Ramos (cell line): ENCODE results near the gene CD160.
"Not testable (repeated sequence)": the region's sequence is repeated elsewhere in the genome, so short reads cannot be mapped to it uniquely, and the experiment has no call there.

Experiments used
- in situ Hi-C: fragments of 300-500 bp; cut with MboI; formaldehyde crosslinking; loops from one replicate; pipeline ENCODE4 v1.14.3; 2022; ENCODE audit warnings: low sequenced_read_pairs; ENCODE audit not compliant: unreplicated experiment

The CD160 gene, protein sequence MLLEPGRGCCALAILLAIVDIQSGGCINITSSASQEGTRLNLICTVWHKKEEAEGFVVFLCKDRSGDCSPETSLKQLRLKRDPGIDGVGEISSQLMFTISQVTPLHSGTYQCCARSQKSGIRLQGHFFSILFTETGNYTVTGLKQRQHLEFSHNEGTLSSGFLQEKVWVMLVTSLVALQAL

DNA sequence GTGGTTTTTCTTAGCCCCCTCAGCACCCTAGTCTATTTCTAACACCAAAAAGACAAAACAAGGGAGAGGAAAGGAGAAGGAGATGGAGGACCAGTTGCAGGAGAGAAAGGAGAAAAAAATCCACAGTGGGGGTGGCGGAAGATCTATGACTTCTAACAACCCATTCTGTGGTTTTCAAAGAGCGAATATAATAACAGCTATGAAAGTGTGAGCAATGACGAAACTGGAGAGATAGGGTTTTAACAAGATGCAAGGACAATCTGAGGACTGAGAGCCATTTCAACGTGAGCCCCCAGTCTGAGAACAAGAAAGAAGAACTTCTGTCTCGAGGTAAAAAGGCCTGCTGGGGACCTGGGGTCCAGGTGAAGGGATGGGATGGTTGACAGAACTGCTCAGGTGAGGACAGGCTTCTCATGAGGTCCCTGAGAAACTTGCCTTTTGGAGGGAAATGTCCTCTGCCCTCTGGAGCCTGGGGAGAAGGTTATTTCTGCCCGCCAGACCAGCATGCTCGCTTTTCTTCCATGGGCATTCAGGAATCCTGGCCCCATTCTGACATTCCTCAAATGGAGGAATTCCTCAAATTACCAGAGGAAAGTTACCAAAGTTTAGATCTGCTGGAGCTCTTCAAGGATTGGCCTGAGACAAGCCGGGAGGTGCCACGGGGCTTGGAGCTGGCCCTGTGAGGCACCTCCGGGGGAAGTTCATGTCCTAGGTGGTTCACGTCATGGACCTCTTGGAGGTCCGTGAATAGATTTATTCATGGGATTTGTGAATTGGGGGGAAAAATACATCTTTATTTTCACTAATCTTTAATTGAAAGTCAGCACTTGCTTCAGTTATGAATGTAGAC is at the start of gene CD160:
Gene CD160 (plus strand): TSS at position 270 of the 850 bp plus-strand sequence. CDS start 8,829 bp downstream, outside the sequence.
- in situ Hi-C loops, result no loop called here

DNA sequence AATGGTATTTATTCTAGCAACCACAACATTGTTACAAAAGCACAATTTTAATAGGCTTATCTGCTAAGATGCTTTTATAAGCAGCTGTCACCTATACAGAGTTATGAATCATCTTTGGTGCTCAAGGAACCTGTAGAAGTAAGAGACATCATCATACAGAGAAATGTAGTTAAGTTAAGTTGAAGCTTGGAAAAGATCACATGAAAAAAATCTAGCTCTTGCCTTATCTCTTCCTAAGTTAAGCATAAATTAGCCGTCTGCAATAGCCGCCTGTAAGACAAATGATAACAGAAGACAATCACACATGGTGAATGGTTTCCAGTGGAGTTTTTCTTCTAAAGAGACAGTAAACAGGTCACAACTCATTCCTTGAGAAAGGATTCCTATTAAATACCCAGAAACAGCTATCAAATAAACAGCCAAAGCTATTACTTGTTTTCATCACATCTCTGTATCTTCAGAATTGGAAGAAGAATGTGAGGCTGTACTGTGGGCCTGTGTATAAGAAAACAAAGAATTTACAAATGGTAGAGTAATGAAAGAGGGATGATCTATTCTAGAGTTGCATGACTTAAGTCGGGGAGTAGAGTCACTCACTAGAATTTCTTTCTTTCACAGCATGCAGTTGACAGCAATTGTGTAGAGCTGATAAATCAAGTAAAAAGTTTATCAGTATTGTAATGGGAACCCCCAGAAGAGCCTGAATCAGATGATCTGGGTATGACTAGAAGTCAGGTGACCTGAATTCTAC is 48.1 kb upstream of the CD160 start:
- in situ Hi-C loops, result not testable (repeated sequence)

DNA sequence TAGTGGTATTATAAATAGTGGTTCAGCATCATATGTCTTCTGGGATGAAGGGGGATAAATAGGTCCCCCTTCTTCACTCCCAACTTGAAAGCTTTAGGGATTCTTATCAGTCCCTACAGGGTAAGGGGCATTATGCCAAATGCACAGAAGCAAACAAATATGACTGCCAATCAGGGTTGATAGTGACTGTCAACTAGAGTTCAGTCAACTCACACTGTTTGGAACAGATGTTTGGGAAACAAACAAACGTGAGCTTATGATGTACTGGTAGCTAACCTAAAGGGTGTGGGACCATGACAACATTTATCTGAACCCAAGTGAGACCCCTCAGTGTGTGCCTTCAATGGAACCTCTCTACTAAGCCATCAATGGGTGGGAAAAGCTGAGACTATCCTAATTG is 46.1 kb upstream of the CD160 start:
- in situ Hi-C loops, result not testable (repeated sequence)

DNA sequence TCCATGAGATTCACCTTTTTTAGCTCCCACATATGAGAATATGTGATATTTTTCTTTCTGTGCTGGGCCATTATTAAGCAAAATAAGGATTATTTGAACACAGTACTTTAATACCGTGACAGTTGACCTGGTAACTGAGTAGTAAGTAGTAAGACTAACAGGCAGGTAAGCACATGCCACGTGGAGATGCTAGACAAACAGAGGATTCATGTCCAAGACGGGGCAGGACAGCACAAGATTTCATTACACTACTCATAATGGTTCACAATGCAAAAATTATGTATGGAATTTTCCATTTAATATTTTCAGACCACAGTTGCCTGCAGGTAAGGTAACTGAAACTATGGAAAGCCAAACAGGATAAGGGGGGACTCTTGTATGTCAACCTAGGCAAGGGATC is 34.4 kb upstream of the CD160 start:
- in situ Hi-C loops, result not testable (repeated sequence)

DNA sequence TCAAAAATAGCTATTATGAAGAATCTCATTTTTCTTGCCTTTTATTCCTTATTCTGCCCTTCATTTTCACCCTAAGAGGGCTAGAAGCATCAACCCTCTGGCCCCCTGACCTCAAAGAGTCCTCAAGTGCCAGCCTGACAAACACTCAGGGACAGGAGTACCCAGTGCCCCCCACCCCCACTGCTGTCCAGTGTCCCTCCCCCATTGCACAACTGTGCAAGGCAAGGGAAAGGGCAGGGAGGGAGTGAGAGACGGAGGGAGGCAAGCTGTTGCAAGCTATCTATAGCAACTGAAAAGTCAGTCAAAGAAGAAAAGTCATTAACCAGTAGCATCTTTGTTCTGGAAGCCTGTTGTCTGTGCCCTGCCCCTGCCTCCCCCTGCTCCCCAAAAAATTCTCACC is 33.2 kb upstream of the CD160 start:
- in situ Hi-C loops, result not testable (repeated sequence)

DNA sequence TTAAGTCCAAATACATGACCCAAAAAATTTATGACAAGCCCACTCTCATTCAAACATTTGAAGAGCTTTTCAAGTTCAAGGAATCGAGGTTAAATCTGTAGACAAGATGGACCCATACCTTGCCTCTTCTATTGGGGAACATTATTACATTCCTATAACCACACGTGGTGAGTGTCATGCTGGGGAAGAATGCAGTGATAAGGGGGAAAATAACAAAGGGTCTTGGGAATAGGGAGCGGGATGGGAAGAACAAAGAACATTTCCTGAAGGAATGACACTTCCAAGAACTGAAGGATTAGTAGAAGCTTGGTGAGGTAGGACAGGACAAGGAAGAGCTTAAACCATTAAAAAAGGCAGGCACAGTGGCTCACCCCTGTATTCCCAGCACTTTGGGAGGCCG is 31.0 kb upstream of the CD160 start:
- in situ Hi-C loops, result no loop called here

DNA sequence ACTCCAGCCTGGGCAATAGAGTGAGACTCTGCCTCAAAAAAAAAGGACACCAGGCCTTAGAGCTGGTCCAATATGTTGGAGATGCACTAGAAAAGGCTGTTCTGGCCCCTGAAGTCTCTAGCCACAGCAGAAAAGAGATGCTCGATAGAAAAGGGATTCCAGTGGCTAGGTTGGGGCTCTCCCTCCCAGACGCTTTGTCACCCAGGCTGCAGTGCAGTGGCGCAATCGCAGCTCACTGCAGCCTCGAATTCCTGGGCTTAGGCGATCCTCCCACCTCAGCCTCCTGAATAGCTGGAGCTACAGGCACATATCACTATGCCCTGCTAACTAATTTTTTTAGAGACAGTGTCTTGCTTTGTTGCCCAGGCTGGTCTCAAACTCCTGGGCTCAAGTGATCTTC is 30.4 kb upstream of the CD160 start:
- in situ Hi-C loops, result no loop called here

DNA sequence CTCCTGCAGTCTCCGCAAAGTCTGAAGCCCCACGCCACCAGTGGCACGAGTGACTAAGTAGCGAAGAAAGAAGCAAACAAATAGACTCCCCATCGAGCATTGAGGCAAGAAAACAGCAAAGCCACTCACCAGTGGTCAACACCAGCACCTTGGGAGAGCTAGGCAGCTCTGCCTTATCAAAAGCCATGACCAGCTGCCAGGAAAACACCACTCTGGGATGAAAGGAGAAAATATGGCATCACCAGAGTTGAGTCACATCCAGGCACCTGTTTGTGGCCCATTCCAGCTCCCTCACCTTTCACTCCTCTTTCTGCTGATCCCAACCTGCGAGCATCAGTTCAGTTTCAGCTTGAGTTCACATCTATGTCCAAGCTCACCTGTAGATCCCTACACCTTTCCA is 29.4 kb upstream of the CD160 start:
- in situ Hi-C loops, result no loop called here

DNA sequence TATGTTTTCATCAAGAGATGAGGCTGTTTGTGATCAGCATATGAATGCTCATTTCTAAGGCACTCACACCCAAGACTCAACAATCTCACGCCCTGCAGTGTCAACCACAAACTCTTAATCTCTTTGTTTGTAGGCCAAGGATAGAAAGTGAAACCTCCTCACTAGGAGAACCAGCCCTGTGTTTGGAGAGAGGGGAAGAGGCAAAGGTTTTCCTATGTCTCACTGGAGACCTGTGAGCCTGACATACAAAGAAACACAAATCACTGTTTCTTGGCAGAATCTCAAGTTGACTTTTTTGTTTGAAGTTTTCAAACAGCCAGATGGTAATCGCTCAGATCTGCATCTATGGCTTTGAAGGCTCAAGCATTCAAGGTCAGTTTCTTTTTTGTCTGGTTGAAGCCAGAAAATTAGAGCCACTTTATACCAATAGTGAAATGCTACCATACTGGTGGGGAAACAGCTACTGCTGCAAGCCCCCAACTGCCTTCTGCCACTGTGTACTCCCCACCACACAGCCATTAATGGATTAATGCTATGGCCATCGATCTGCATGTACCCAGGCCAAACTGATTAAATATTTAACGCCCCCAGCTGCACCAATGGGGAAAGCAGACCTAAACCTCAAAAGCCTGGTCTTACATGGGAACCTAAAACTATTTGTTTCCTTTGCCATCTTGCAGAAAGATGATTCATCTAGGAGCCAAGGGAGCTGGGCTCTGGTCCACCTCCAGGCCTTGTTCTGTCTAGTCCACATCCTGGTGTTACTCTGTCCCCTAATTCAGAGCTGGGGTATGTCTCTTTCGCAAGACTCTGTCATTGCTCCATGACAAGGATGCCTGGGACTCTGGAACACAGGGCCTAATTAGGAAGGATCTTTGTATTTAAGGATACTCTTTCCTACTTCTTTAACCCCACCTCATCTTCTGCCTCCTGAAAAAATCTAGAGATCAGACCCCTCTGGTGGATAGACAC is 28.4 kb upstream of the CD160 start:
- in situ Hi-C loops, result no loop called here

DNA sequence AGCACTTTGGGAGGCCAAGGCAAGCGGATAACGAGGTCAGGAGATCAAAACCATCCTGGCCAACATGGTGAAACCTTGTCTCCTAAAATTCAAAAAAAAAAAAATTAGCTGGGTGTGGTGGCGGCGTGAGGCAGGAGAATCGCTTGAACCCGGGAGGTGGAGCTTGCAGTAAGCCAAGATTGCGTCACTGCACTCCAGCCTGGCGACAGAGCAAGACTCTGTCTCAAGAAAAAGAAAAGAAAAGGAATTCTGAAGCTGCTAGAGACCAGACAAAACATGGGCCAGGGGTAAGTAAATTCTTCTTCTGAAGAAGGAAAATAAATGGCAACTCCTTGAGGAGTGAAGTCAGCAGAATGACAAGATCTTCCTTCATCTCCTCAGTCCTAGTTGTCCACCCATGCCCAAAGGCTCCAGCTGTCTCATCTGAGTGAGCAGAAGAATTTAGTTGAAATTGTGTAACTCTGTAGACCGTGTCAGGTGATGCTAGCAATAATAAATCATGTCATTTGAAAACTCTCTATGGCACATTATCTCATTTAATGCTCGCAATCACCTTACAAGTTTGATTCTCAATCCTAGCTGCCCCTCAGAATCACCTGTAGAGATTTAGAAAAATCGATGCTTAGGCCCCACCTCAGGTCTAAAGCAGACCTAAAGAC is 26.4 kb upstream of the CD160 start:
- in situ Hi-C loops, result no loop called here

DNA sequence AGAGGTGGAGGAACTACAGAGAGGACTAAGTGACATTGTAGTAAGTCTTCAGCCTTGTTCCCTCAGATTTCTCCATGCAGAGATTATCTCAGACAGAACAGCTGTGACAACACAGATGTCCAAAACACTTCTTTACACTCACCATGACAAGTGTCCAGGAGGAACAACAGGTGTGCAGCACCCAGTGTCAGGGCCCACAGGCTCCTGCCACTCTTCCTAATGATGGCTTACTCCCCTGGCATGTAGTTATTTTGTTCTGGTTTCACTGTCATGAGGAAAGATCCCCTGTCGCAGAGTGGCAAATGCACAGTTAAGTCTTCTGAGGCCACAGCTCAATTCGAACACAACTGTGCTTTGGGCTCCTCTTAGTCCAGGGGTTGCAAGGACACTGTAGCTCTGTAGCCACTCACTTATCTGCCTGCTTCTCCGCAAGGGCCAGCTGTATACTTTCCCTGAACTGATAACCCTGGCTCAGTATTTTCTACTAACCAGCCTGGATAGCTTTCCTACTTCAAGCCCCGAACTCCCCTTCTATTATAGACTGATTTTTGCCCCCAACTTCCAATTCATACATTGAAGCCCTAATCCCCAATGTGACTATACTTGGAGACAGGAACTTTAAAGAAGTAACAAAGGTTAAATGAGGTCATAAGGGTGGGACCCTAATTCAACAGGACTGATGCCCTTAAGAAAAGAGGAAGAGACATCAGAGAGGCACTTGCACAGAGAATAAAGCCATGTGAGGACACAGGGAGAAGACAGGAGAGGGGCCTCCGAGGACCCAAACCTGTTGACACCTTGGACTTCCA is 23.3 kb upstream of the CD160 start:
- in situ Hi-C loops, result no loop called here

DNA sequence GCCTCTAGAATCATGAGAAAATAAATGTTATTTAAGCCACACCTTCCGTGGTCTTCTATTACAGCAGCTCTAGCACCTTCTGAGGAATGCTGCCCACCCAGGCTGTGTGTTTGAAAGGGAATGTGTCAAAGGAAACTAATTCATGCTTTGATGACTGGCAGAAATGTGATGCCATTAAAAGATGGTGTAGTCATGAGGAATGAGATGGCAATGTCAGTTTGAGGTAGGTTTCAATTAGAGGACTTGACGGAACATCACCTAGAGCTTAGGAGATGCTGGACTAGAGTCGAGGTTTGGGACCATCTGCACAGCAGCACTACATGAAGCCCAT is 22.7 kb upstream of the CD160 start:
- in situ Hi-C loops, result no loop called here

DNA sequence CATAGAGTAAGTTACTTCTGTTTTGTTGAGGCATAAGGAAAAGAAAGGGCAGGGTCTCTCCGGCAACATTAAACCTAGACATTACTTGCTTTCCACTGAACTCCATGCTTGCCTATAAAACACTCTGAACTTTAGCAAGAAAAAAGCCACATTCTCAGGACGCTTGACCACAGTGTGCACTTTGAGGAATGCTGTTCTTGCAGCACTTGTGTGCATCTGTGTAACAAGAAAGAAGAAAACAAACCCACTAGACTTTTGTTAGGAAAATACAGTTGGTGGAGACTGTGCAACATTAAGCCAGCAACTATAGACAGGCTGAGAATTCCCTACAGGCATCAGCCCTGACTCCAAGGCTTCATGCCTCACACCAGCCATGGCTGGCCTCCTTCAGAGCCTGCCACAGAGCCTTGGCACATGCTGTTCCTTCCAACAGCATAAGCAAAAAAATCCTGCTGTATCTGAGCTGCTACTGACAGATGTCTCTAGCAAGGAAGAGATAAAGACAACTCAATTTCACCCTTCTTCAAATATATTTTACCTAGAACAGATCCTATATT is 17.9 kb upstream of the CD160 start:
- in situ Hi-C loops, result no loop called here

DNA sequence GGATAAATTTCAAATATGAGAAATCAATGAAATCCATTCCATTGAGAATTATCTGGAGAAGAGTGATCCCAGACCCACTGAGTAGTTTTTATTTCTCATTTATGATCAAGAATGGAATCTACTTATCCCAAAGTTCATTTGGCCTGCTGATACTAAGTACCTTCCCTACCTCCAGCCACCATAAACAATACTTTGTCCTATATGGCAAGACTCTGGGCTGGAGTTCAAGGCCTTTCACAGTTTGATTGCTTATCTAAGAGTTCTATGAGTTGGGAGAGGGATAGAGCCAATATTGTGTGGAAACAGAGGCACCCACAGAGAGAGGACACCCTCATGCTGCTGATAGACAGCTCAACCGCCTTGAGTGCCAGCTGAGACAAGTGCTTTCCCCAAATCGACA is 17.2 kb upstream of the CD160 start:
- in situ Hi-C loops, result no loop called here

DNA sequence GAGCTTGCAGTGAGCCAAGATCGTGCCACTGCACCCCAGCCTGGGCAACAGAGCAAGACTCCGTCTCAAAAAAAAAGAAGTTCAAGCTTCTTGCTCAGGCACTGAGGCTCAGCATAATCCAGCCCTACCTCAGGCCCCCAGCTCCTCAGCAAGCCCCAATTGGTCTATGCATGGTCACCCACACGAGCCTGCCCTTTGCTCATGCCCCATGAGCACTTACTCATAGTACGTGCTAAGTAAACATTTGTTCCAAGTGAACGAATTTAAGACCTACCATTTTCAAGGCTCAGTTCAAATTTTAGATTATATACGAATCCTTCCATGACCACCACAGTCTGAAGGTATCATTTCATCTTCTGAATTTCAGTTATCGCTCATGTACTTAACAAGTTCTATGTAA is 16.5 kb upstream of the CD160 start:
- in situ Hi-C loops, result no loop called here

DNA sequence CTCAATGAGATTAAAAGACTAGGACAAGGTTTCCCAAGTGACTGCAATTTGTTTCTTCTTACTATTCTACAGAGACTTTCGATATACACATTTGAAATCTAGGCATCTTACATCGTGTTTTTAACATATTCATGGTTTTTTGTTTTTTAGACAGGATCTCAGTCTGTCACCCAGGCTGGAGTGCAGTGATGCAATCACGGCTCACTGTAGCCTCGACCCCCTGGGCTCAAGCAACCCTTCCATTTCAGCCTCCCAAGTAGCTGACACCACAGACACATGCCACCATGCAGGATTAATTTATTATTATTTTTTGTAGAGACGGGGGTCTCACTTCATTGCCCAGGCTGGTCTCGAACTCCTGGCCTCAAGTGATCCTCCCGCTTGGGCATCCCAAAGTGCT is 13.7 kb upstream of the CD160 start:
- in situ Hi-C loops, result no loop called here

DNA sequence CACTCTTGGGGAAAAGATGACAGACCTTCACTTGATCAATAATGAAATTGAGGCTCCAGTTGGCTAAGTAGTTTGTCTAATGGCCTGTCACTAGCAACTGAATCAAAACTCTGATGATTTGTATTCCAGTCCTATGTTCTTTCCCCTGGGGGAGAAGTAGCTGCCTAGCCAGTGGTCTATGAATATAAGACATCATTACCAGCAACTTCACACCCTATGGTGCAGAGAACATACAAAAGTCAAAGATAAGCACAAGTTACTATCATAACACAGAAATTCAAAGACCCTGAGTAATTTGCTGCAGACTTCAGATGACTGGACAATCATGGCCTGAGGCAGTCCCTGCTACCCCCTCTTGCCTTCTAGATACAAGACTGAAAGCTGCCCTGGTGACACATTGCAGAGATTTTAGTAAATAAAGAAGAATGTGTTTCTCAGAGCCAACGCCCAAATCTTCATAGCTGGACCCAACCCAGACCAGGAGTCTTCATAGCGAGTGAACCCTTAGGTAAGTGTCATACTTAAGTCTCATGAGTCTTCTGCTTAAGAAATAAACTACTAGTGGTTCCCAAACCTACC is 13.1 kb upstream of the CD160 start:
- in situ Hi-C loops, result no loop called here

DNA sequence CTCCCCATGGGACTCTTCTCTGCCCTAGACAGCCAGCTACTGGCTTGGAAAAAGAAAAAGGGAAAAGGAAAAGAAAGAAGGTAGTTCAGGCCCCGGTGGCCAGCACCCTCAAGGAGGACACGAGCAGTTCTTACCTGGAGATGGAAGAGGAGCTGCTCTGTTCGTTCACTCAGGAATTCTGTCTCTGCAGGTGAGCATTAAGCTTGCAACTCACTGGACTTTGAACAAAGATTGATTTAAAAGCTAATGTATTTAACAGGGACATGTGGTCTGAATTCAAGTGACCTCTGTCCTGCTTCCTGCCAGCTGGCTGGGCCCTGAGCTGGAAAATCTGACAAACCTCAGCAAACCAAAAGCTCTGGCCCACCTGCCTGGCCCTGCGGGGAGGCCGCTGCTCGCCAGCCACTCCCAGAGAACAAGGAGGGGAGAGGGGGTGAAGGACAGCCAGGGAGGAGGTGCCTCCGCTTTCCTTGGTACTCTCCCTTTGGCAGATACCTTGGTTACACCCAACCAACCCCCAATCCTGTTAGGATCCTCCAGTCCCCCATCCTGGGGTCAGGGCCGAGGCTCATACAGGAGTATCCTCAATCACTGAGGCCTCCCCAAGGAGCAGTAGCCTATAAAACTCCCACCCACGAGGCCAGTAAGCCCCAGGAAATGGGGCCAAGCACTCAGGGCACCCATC is 12.0 kb upstream of the CD160 start, which contains the start of gene PDZK1:
Gene PDZK1 (minus strand): TSS at position 186 of the 685 bp plus-strand sequence. CDS start 19,347 bp downstream, outside the sequence.
- in situ Hi-C loops, result no loop called here
